Gastrocnemius medialis (tissue), 4 donors: ENCODE data around the gene SUPT4H1.

Experiments used
- POLR2A ChIP-seq, 2 donors: fragments of 450-650 bp; IDR thresholded peaks; one replicate each; pipeline ENCODE4 v1.6.1; 2017; ENCODE audit warnings: antibody characterized with exemption in 2 of 2, mild to moderate bottlenecking in 2 of 2, moderate library complexity in 2 of 2
- TF ChIP-seq, protein P1 (sequence below), 5 experiments: fragments of 450-650 bp in 3 of 5; fragments of 200-600 bp in 2 of 5; sonication (generic) in 2 of 5; IDR thresholded peaks in 4 of 5; conservative IDR thresholded peaks in 1 of 5; 1 replicate in 4 of 5; 2 replicates in 1 of 5; pipeline ENCODE4 v1.5.1; 2016 to 2019; ENCODE audit warnings: antibody characterized with exemption in 5 of 5, mild to moderate bottlenecking in 3 of 5, moderate library complexity in 3 of 5

DNA sequence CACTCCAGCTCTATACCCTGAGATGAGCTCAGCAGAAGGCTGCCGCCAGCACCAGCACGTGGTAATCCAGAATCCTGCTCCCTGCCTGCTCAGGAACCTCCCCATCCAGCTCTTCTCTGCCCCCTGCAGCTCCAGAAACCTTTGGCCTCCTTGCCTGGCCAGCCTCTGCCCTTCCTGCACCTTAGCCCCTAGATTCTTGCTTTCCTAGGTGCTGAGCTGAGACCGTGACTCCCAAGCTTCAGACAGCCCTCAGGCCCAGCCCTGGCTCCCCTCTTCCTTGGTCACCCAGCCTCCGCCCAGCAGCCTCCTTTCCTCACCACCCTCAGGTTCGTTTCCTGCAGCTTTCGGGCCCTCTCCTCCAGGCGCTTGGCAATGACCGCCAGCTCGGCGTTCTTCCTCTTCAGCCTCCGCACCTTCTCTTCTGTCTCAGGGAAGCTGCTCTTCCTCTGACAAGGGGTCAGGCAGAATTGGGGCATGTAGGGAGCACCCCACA, 26.0 kb downstream of the SUPT4H1 start:
- no peak for TF ChIP-seq POLR2A (IDR thresholded peaks at IDR 0.05)
- TF ChIP-seq, protein P1, sequence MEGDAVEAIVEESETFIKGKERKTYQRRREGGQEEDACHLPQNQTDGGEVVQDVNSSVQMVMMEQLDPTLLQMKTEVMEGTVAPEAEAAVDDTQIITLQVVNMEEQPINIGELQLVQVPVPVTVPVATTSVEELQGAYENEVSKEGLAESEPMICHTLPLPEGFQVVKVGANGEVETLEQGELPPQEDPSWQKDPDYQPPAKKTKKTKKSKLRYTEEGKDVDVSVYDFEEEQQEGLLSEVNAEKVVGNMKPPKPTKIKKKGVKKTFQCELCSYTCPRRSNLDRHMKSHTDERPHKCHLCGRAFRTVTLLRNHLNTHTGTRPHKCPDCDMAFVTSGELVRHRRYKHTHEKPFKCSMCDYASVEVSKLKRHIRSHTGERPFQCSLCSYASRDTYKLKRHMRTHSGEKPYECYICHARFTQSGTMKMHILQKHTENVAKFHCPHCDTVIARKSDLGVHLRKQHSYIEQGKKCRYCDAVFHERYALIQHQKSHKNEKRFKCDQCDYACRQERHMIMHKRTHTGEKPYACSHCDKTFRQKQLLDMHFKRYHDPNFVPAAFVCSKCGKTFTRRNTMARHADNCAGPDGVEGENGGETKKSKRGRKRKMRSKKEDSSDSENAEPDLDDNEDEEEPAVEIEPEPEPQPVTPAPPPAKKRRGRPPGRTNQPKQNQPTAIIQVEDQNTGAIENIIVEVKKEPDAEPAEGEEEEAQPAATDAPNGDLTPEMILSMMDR (IDR thresholded peaks at IDR 0.05 in 4 of 5, conservative IDR thresholded peaks at IDR 0.05 in 1 of 5) = no peak
